Activated T-helper 1 cell treated with Interleukin-2 at 50 U/mL for 16 hours (primary cell): ENCODE measurements around the gene NUP205.
"Not testable (repeated sequence)": the region's sequence is repeated elsewhere in the genome, so short reads cannot be mapped to it uniquely, and the experiment has no call there.

Source experiments
- DNase-seq: peaks from one replicate; pipeline ENCODE4 v3.0.0-alpha.2; 2020; ENCODE audit warnings: low read depth

NUP205 gene

GRCh38 chr7:135666846-135667245 lies 109.1 kb downstream of the NUP205 start:
- DNase-seq = no peak

GRCh38 chr7:135667626-135668025 lies 109.9 kb downstream of the NUP205 start:
- DNase-seq = not testable (repeated sequence)

- DNase-seq = not testable (repeated sequence)
Observed at GRCh38 chr7:135668852-135669395, 111.2 kb downstream of the NUP205 start.

GRCh38 chr7:135669774-135670173 lies 112.1 kb downstream of the NUP205 start:
- no peak for DNase-seq

- DNase-seq = no peak
Observed at GRCh38 chr7:135670179-135670578, 112.5 kb downstream of the NUP205 start.

DNA sequence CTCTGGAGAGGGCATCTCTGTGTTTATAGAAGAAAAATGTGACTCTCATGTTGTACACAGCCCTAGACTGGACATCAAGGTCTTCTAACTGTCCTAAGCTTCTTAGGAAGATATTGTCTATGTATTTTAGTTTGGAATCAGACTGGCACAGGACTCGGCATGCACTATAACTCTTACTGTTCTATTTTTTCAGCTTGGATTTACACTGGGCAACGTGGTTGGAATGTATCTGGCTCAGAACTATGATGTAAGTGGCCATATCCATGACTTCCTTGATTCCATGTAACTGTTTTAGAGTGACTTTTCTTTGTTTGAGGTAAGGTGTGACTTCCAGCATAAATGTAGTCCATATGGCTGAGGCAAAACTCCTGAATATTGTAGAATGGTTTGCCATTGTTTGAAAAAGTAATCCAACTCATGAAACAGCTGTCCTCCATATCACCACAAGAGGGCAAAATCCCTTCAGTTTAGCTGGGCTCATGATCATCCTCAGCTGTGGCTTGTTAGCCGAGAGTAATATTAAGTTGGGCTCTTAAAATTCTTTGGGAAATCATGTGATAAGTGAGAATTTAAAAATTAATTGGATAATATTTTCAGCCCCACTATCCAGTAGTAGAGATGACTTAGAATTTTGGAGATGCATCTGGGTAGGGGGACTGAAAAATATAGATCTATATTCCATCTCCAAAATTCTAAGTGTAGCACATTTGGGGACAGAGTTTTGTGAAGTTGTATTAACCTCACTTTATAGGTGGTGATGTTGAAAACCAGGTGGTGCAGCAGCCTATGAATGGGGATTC lies 115.0 kb downstream of the NUP205 start:
- DNase-seq = no peak

- DNase-seq = no peak
Observed at GRCh38 chr7:135673360-135673706, 115.6 kb downstream of the NUP205 start.

- DNase-seq = no peak
Observed at GRCh38 chr7:135678612-135679575, 121.2 kb downstream of the NUP205 start.

- no peak for DNase-seq
Observed at GRCh38 chr7:135681762-135682161, 124.0 kb downstream of the NUP205 start.

DNA sequence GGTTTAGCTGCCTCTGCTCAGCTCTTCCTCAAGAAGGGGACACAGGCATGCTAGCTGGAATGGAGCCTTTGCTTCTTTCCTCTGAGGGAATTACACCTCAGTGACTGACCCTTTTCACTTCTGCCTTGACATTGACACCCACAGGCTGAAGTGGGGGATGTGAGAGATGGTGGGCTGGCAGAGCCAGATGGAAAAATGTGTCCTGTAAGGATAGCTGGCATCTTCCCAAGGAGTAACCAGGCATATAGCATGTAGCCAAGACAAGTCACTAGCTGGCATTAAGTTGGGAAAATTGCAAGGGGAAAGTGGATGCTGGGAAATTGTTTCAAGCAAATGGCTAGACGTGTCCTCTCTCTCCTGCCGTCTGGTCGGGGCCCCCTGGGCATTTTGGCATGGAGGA lies 124.5 kb downstream of the NUP205 start:
- DNase-seq = no peak

GRCh38 chr7:135683609-135684008 lies 125.9 kb downstream of the NUP205 start:
- no peak for DNase-seq

- DNase-seq = no peak
Observed at GRCh38 chr7:135684136-135684535, 126.4 kb downstream of the NUP205 start.

DNA sequence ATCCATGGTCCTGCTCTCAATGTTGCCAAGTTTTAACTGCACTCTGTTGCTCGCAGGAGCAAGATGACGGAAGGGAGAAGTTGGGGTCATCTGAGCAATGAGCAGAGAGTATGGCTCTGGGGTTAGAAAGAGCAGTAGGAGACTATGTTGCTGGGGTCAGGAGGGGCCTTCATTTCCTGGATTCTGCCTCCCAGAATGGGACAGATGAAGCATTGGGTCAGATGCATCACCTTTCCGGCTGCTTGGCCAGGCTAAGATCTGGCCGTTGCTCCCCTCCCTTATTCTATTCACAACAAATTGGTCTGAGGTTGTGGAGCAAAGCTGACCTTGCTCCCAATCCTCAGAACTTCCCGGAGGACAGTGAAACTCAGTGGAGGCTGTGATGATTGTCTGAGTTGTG lies 127.0 kb downstream of the NUP205 start:
- DNase-seq = no peak

- no peak for DNase-seq
Observed at GRCh38 chr7:135685306-135686084, 127.8 kb downstream of the NUP205 start.

DNA sequence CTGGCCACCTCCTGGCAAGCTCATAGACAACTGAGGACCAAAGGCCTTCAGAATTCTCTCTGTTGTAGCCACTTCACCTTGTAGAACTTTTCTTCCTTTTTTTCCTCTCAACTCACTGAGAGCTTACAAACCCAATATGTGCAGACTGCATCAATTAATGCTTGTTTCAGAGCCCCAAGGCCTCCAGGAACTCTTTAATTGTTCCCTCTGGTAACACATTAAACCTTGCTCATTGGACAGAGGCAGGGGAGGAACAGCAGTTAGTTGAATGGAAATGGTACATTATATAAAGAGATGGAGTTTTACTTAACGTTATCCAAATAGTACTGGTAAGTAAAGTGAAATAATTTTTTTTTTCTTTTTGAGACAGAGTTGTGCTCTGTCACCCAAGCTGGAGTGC lies 129.7 kb downstream of the NUP205 start:
- DNase-seq = no peak

DNA sequence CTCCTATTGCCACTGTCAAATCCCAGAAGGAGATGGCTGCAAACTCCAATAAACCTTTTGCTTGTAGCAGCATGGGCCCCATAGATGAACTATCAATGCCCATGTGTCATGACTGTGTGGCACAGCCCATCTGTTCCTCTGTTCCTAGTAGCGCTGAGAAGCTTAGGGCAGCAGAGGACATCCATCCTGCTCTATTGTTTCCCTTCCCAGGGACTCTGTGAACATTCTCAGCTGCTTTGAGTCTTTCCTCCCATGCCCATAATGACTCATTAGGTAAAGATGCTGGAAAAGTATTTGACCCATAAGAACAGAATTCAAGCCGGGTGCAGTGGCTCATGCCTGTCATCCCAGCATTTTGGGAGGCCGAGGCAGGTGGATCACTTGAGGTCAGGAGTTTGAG lies 132.8 kb downstream of the NUP205 start:
- DNase-seq = no peak

GRCh38 chr7:135692055-135692454 lies 134.3 kb downstream of the NUP205 start:
- DNase-seq = no peak

DNA sequence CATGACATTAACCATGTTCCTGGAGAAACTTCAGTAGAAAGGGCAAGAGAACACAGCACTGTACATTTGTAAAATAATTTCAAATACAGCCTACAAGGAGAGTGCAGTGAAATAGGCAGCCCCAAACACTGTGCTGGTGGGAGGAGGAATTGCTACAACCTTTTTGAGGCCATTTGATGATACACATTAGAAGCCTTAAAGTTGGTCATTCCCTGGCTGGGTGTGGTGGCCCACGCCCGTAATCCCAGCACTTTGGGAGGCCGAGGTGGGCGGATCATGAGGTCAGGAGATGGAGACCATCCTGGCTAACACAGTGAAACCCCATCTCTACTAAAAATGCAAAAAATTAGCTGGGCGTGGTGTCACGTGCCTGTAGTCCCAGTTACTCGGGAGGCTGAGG lies 134.9 kb downstream of the NUP205 start:
- DNase-seq = not testable (repeated sequence)

DNA sequence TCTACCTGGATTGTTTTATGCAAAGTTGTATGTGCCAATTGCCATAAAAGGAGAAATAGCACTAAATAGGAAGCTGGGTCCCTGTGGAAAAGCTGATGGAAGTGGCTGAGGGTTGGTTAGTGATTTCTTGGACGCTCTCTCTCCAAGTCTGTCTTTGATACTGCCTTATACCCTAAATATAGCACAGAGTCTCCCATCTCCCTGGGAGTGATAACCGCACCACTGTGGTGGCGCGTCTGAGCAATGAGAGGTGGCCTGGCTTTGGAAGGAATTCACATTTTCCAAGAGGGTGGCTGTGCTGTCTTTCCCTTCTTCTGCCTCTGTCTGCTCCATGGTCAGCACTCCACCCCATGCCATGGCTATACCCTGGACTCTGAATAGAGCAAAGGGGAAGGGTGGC lies 135.8 kb downstream of the NUP205 start:
- DNase-seq = no peak

DNA sequence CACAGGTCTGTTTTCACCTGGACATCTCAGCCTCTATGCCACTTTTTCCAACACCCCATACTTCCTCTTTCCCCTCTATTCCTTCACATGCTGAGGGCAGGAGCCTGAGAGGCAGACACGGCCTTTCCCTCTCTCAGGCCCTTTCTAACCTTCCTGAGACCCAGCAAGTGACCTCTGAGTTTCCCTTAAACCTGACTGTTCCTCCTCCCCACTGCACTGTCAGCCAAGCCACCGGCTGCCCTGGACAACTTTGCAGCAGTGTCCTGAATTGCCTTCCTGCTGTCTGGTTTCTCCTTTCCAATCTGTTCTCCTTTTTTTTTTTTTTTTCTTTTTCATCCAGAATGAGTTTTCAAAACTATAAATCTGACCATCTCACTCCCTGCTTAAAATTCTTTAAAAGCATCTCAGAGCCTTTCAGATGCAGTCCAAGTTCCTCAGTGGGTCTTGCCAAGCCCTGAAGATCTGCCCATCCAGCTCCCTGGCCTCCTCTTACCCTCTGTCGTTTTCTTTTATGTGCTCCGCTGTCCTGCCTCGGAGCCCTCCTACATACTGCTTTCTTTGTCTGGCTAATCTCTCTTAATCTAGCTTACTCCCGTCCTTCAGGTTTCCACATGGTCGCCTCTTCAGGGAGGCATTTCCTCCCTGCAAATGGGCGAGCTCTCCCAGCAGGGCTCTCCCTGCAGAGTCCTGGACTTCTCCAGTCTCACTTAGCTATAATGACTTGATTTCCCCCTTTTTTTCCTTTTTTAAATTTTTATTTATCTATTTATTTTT lies 139.7 kb downstream of the NUP205 start:
- DNase-seq = no peak
